BLaER1 (cell line): Measurements from ENCODE around the gene XPR1.

Source experiments
- H3K27ac ChIP-seq: shearing (Covaris generic); formaldehyde crosslinking; 2 replicates; pipeline ENCODE4 v1.8.1; 2022
- H3K27me3 ChIP-seq: shearing (Covaris generic); formaldehyde crosslinking; 2 replicates; pipeline ENCODE4 v1.8.1; 2022
- H3K36me3 ChIP-seq: shearing (Covaris generic); formaldehyde crosslinking; 2 replicates; pipeline ENCODE4 v1.8.1; 2022
- H3K4me1 ChIP-seq: shearing (Covaris generic); formaldehyde crosslinking; 2 replicates; pipeline ENCODE4 v1.8.1; 2022
- H3K4me2 ChIP-seq: shearing (Covaris generic); formaldehyde crosslinking; 2 replicates; pipeline ENCODE4 v1.8.1; 2022
- H3K4me3 ChIP-seq: shearing (Covaris generic); formaldehyde crosslinking; 2 replicates; pipeline ENCODE4 v1.8.1; 2022
- H3K9ac ChIP-seq: shearing (Covaris generic); formaldehyde crosslinking; 2 replicates; pipeline ENCODE4 v1.8.1; 2022
- H3K9me3 ChIP-seq: shearing (Covaris generic); formaldehyde crosslinking; 2 replicates; pipeline ENCODE4 v1.8.1; 2022
- H4K20me1 ChIP-seq: shearing (Covaris generic); formaldehyde crosslinking; 2 replicates; pipeline ENCODE4 v1.8.1; 2022
- Cebpa-rat ChIP-seq: shearing (Covaris generic); IDR thresholded peaks from 2 replicates; pipeline ENCODE4 v1.8.1; 2022

The XPR1 gene

GRCh38 chr1:180921891-180922630 is 290.2 kb downstream of the XPR1 start:
- H3K4me1 ChIP-seq = peaks cover 88% of the 10 kb centered on the region
- H3K27ac ChIP-seq = peak overlapping the region; percentile 19; the same call in 1 of the 2 replicates
- peak overlapping the region; percentile 74 for H3K4me2 ChIP-seq
- H4K20me1 ChIP-seq = no peaks in the 10 kb centered on the region; the same call in 1 of the 2 replicates
- no peaks in the 10 kb centered on the region for H3K36me3 ChIP-seq
- no peaks in the 10 kb centered on the region for H3K27me3 ChIP-seq
- no peaks in the 10 kb centered on the region for H3K9me3 ChIP-seq
- H3K4me3 ChIP-seq = peak overlapping the region; percentile 24; the same call in 1 of the 2 replicates
- no peak for TF ChIP-seq Cebpa-rat
- H3K9ac ChIP-seq = peak overlapping the region; percentile 30; the same call in 1 of the 2 replicates

GRCh38 chr1:180922631-180923015 is 290.8 kb downstream of the XPR1 start:
- no peak for TF ChIP-seq Cebpa-rat
- Histone ChIP-seq H3K4me1 (peaks cover 93% of the 10 kb centered on the region), H3K9me3 (no peaks in the 10 kb centered on the region), H3K9ac (peak overlapping the region; percentile 30; the same call in 1 of the 2 replicates), H3K27me3 (no peaks in the 10 kb centered on the region), H4K20me1 (no peaks in the 10 kb centered on the region; the same call in 1 of the 2 replicates), H3K4me2 (peak overlapping the region; percentile 74), H3K4me3 (peak overlapping the region; percentile 24; the same call in 1 of the 2 replicates), H3K36me3 (no peaks in the 10 kb centered on the region), H3K27ac (peak overlapping the region; percentile 19; the same call in 1 of the 2 replicates)

GRCh38 chr1:180923021-180923841 is 291.4 kb downstream of the XPR1 start:
- Histone ChIP-seq H3K4me2 (peak overlapping the region; percentile 74), H3K9ac (peak overlapping the region; percentile 30; the same call in 1 of the 2 replicates), H4K20me1 (no peaks in the 10 kb centered on the region; the same call in 1 of the 2 replicates), H3K27me3 (no peaks in the 10 kb centered on the region), H3K27ac (peak overlapping the region; percentile 19; the same call in 1 of the 2 replicates), H3K4me3 (peak overlapping the region; percentile 24; the same call in 1 of the 2 replicates), H3K36me3 (no peaks in the 10 kb centered on the region), H3K9me3 (no peaks in the 10 kb centered on the region), H3K4me1 (peaks cover 93% of the 10 kb centered on the region)
- peak; percentile 10; the same call in 1 of the 2 replicates for TF ChIP-seq Cebpa-rat

GRCh38 chr1:180923887-180924286 is 292.1 kb downstream of the XPR1 start:
- H3K27ac ChIP-seq = no peak overlapping the region; the same call in 1 of the 2 replicates
- H4K20me1 ChIP-seq = no peaks in the 10 kb centered on the region; the same call in 1 of the 2 replicates
- H3K4me3 ChIP-seq = no peak overlapping the region
- H3K9me3 ChIP-seq = no peaks in the 10 kb centered on the region
- no peaks in the 10 kb centered on the region for H3K36me3 ChIP-seq
- H3K9ac ChIP-seq = no peak overlapping the region
- peak overlapping the region; percentile 74 for H3K4me2 ChIP-seq
- TF ChIP-seq Cebpa-rat = no peak
- H3K27me3 ChIP-seq = no peaks in the 10 kb centered on the region
- H3K4me1 ChIP-seq = peaks cover 93% of the 10 kb centered on the region

- Histone ChIP-seq H3K36me3 (no peaks in the 10 kb centered on the region), H3K9ac (no peak overlapping the region), H4K20me1 (no peaks in the 10 kb centered on the region), H3K9me3 (no peaks in the 10 kb centered on the region), H3K27me3 (no peaks in the 10 kb centered on the region), H3K4me1 (peaks cover 93% of the 10 kb centered on the region), H3K4me3 (no peak overlapping the region), H3K4me2 (peak overlapping the region; percentile 92), H3K27ac (no peak overlapping the region)
- no peak for TF ChIP-seq Cebpa-rat
Observed at GRCh38 chr1:180924939-180925338, 293.1 kb downstream of the XPR1 start.

- H3K4me3 ChIP-seq = no peak overlapping the region
- no peaks in the 10 kb centered on the region for H3K9me3 ChIP-seq
- H4K20me1 ChIP-seq = no peaks in the 10 kb centered on the region
- H3K9ac ChIP-seq = peak overlapping the region; percentile 49; the same call in 1 of the 2 replicates
- no peak for TF ChIP-seq Cebpa-rat
- no peaks in the 10 kb centered on the region for H3K27me3 ChIP-seq
- H3K4me1 ChIP-seq = peaks cover 94% of the 10 kb centered on the region
- peak overlapping the region; percentile 92 for H3K4me2 ChIP-seq
- H3K27ac ChIP-seq = peak overlapping the region; percentile 78
- no peaks in the 10 kb centered on the region for H3K36me3 ChIP-seq
Observed at GRCh38 chr1:180925471-180926051, 293.7 kb downstream of the XPR1 start.

GRCh38 chr1:180926164-180926981 is 294.6 kb downstream of the XPR1 start:
- Histone ChIP-seq H3K27me3 (no peaks in the 10 kb centered on the region), H4K20me1 (no peaks in the 10 kb centered on the region), H3K4me3 (no peak overlapping the region), H3K27ac (peak overlapping the region; percentile 78), H3K36me3 (no peaks in the 10 kb centered on the region), H3K4me1 (peaks cover 100% of the 10 kb centered on the region), H3K9me3 (no peaks in the 10 kb centered on the region), H3K4me2 (peak overlapping the region; percentile 92), H3K9ac (peak overlapping the region; percentile 49)
- TF ChIP-seq Cebpa-rat = no peak

GRCh38 chr1:180927348-180927747 is 295.5 kb downstream of the XPR1 start:
- Histone ChIP-seq H3K36me3 (no peaks in the 10 kb centered on the region), H3K9me3 (no peaks in the 10 kb centered on the region), H3K4me1 (peaks cover 100% of the 10 kb centered on the region), H3K9ac (peak overlapping the region; percentile 49), H3K4me2 (peak overlapping the region; percentile 92), H3K27ac (peak overlapping the region; percentile 78), H3K4me3 (no peak overlapping the region), H4K20me1 (no peaks in the 10 kb centered on the region), H3K27me3 (no peaks in the 10 kb centered on the region)
- TF ChIP-seq Cebpa-rat = no peak

- H3K36me3 ChIP-seq = no peaks in the 10 kb centered on the region
- H3K4me3 ChIP-seq = no peak overlapping the region
- no peaks in the 10 kb centered on the region for H3K9me3 ChIP-seq
- H3K27me3 ChIP-seq = no peaks in the 10 kb centered on the region
- peak overlapping the region; percentile 49 for H3K9ac ChIP-seq
- no peaks in the 10 kb centered on the region for H4K20me1 ChIP-seq
- H3K27ac ChIP-seq = peak overlapping the region; percentile 78
- no peak for TF ChIP-seq Cebpa-rat
- peaks cover 100% of the 10 kb centered on the region for H3K4me1 ChIP-seq
- H3K4me2 ChIP-seq = peak overlapping the region; percentile 92
Observed at GRCh38 chr1:180927841-180928240, 296.0 kb downstream of the XPR1 start.
